ENCODE data around the gene ARF1.

Gene ARF1

GRCh38 chr1:228144993-228145343, 62.5 kb downstream of the ARF1 start:
- TF ChIP-seq, protein P1, sequence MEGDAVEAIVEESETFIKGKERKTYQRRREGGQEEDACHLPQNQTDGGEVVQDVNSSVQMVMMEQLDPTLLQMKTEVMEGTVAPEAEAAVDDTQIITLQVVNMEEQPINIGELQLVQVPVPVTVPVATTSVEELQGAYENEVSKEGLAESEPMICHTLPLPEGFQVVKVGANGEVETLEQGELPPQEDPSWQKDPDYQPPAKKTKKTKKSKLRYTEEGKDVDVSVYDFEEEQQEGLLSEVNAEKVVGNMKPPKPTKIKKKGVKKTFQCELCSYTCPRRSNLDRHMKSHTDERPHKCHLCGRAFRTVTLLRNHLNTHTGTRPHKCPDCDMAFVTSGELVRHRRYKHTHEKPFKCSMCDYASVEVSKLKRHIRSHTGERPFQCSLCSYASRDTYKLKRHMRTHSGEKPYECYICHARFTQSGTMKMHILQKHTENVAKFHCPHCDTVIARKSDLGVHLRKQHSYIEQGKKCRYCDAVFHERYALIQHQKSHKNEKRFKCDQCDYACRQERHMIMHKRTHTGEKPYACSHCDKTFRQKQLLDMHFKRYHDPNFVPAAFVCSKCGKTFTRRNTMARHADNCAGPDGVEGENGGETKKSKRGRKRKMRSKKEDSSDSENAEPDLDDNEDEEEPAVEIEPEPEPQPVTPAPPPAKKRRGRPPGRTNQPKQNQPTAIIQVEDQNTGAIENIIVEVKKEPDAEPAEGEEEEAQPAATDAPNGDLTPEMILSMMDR (IDR thresholded peaks at IDR 0.05; ENCODE audit: low read depth, low read length, missing control alignments), result no peak
- no peak overlapping the region for H3K4me3 ChIP-seq (replicated peaks; ENCODE audit: low read depth, low read length)
- DNase-seq (ENCODE audit: extremely low read depth, low read depth), result no peak

GRCh38 chr1:228145463-228146416, 63.2 kb downstream of the ARF1 start:
- TF ChIP-seq, protein P1 (IDR thresholded peaks at IDR 0.05; ENCODE audit: low read depth, low read length, missing control alignments), result no peak
- no peak overlapping the region for H3K4me3 ChIP-seq (replicated peaks; ENCODE audit: low read depth, low read length)
- DNase-seq (ENCODE audit: extremely low read depth, low read depth), result no peak

- DNase-seq (ENCODE audit: extremely low read depth, low read depth), result no peak
- H3K4me3 ChIP-seq (replicated peaks; ENCODE audit: low read depth, low read length), result no peak overlapping the region
- TF ChIP-seq, protein P1 (IDR thresholded peaks at IDR 0.05; ENCODE audit: low read depth, low read length, missing control alignments), result no peak
These were observed 64.1 kb downstream of the ARF1 start for GRCh38 chr1:228146417-228147150.

DNA sequence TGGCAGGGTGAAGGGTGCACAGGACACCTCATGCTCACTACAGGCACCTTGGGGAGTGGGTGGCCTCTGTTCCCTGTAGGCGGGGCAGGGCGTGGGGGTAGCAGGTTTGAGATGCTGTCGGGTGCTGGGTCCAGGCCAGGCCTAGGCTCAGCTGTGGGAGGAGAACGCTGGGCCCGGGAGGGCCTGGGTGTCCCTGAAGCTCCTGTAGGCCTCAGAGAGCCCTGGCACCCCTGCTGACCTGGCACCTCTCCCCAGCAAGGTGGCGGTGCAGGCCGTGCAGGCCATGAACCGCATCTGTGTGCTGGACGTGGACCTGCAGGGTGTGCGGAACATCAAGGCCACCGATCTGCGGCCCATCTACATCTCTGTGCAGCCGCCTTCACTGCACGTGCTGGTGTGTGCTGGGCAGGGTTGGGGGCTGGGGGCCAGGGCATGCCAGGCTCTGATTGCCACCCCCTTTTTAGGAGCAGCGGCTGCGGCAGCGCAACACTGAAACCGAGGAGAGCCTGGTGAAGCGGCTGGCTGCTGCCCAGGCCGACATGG, 64.7 kb downstream of the ARF1 start:
- no peak overlapping the region for H3K4me3 ChIP-seq (replicated peaks; ENCODE audit: low read depth, low read length)
- no peak for DNase-seq (ENCODE audit: extremely low read depth, low read depth)
- TF ChIP-seq, protein P1 (IDR thresholded peaks at IDR 0.05; ENCODE audit: low read depth, low read length, missing control alignments), result no peak

GRCh38 chr1:228147768-228148167, 65.3 kb downstream of the ARF1 start:
- TF ChIP-seq, protein P1 (IDR thresholded peaks at IDR 0.05; ENCODE audit: low read depth, low read length, missing control alignments), result no peak
- H3K4me3 ChIP-seq (replicated peaks; ENCODE audit: low read depth, low read length), result no peak overlapping the region
- DNase-seq (ENCODE audit: extremely low read depth, low read depth), result no peak

DNA sequence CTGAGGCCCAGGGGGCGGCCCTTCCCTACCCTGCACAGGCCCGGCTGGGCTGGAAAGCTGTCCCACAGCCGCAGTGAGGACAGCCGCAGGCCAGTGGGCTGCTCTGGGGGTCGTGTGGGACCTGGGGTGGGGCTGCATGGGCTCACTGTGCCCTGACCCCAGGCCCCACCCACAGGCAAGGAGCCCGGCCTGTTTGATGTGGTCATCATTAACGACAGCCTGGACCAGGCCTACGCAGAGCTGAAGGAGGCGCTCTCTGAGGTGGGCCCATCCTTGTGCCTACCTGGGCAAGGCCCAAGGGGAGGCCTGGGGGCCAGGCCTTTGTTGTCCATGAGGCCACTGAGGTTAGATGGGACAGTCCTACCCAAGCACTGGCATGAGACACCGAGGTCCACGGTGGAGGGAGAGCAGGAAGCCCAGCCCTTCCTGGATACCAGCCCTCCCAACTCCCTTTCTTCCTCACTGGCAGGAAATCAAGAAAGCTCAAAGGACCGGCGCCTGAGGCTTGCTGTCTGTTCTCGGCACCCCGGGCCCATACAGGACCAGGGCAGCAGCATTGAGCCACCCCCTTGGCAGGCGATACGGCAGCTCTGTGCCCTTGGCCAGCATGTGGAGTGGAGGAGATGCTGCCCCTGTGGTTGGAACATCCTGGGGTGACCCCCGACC, 65.8 kb downstream of the ARF1 start:
- TF ChIP-seq, protein P1 (IDR thresholded peaks at IDR 0.05; ENCODE audit: low read depth, low read length, missing control alignments), result no peak
- H3K4me3 ChIP-seq (replicated peaks; ENCODE audit: low read depth, low read length), result no peak overlapping the region

More for the DNA sequence above, 65.8 kb downstream of the ARF1 start:
- no peak for DNase-seq (ENCODE audit: extremely low read depth, low read depth)
